ENCODE data around the gene MYMX. TPM values are rescaled to one million over a fixed set of nuclear protein-coding genes. Genes with fewer than 3 reads are reported as not detected.

MYMX gene
- total and polyA plus RNA-seq, 2 of the 4 experiments (the other 2 are of a cell fraction): not detected

DNA sequence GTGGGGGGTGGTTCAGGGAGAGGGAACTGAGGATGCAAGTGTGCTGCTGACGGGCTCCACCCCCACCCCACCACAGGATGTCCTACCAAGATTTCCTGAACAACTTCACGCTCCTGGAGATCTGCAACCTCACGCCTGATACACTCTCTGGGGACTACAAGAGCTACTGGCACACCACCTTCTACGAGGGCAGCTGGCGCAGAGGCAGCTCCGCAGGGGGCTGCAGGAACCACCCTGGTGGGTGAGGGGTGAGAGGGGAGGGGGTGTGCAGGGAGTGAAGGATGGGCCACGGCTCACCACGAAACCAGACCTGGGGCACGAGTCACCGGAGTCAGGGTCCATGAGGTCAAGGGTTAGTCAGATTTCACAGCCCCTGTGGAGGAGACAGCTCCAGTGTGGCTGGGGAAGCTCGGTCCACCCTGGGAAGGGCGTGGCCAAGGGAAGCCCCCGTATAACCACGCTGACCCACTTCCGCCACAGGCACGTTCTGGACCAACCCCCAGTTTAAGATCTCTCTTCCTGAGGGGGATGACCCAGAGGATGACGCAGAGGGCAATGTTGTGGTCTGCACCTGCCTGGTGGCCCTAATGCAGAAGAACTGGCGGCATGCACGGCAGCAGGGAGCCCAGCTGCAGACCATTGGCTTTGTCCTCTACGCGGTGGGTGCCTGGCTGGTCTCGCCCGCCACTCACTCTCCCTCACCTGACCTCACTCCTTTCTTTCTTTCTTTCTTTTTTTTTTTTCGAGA is 39.8 kb upstream of the MYMX start (continued):
- no peak for TF ChIP-seq RFX5 (IDR thresholded peaks at IDR 0.05; ENCODE audit: low read depth, low read length)

DNA sequence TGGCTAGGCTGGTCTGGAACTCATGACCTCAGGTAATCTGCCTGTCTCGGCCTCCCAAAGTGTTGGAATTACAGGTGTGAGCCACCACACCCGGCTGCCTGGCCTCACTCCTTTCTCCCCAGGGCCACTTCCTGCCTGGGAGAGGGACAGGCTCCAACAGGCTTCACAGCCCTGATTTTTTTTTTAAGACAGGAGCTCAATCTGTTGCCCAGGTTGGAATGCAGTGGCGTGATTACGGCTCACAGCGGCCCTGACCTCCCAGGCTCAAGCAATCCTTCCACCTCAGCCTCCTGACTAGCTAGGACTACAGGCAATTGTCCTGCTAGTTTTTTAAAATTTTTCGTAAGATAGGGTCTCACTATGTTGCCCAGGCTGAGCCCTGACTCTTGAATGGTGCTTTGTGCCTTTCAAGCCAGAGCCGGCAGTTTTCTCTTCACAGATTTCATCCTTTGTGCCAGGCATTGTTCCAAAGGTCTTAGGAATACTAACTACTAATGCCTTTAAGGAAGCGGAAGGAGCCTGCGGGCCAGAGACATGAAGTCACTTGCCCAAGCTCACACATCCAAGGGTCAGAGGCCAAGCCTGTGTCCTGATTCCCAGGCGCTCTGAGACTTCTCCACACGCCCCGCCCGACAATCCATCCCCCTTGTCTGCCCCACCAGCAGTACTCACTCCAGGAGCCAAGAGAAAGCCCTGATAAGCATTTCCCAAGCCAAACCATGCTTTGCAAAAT is 38.9 kb upstream of the MYMX start:
- Histone ChIP-seq H2AK9ac (replicated peaks; ENCODE audit: low read depth, low read length, poor library complexity) (no peak overlapping the region), H4K91ac (ENCODE audit: insufficient read depth, low read depth, low read length) (no peak overlapping the region), H2BK20ac (ENCODE audit: low read depth, low read length) (no peak overlapping the region), H3K36me3 (ENCODE audit: control insufficient read depth, insufficient read depth, low read length) (no peaks in the 10 kb centered on the region), H4K20me1 (ENCODE audit: insufficient read depth, low read length) (no peaks in the 10 kb centered on the region; the same call in 1 of the 2 replicates), H3K4me1 (ENCODE audit: control insufficient read depth, insufficient read depth, low read length) (0 out of 2 replicates have a peak, but pooled peaks cover under 1% of the 10 kb centered on the region), H4K8ac (ENCODE audit: low read depth in 2 of 2, low read length in 2 of 2) (0 out of 4 replicates have a peak overlapping the region, but pooled peaks of 1 of the 2 experiments have one; percentile 33), H2BK120ac (ENCODE audit: low read depth, low read length) (no peak overlapping the region), H3K27me3 (ENCODE audit: control insufficient read depth, insufficient read depth, low read length) (peaks cover 2% of the 10 kb centered on the region; the same call in 1 of the 2 replicates), H2AFZ (replicated peaks; ENCODE audit: low read length, poor library complexity) (no peak overlapping the region), H3K9me1 (ENCODE audit: insufficient read depth, low read length) (peaks cover 9% of the 10 kb centered on the region; the same call in 1 of the 2 replicates), H2BK15ac (ENCODE audit: low read depth, low read length) (no peak overlapping the region), H2AK5ac (ENCODE audit: low read depth, low read length) (0 out of 2 replicates have a peak overlapping the region, but pooled peaks have one; percentile 48), H3K4me3 (ENCODE audit: insufficient read depth, low read depth, low read length) (no peak overlapping the region), H4K5ac (ENCODE audit: low read depth, low read length) (no peak overlapping the region), H3K27ac (ENCODE audit: insufficient read depth, low read length) (no peak overlapping the region), H3K4me2 (ENCODE audit: low read depth, low read length) (no peak overlapping the region), H3K14ac (replicated peaks; ENCODE audit: low read depth, low read length) (no peak overlapping the region), H3K9me3 (ENCODE audit: control insufficient read depth, insufficient read depth, low read length) (no peaks in the 10 kb centered on the region), H3K4ac (ENCODE audit: low read depth, low read length) (no peak overlapping the region; the same call in 1 of the 2 replicates), H3K23ac (ENCODE audit: low read depth, low read length) (no peak overlapping the region), H3K18ac (ENCODE audit: low read depth, low read length) (no peak overlapping the region), H3K56ac (ENCODE audit: extremely low read depth, insufficient read depth, low read length) (no peak overlapping the region), H3K9ac (ENCODE audit: low read depth, low read length) (no peak overlapping the region), H2BK5ac (ENCODE audit: low read depth, low read length, poor library complexity, severe bottlenecking) (no peak overlapping the region), H3K79me1 (ENCODE audit: low read depth in 1 of 2, low read length in 2 of 2) (no peaks in the 10 kb centered on the region)
- intact Hi-C loops (cut with micrococcal nuclease) (loop anchor here (1.0 kb wide), 1 partner anchor 59 kb away; no protein-coding TSS in a partner anchor), dilution Hi-C loops (cut with HindIII; ENCODE audit: low sequenced_read_pairs, unreplicated experiment) (no loop called here), in situ Hi-C loops (cut with MboI; ENCODE audit: low sequenced_read_pairs) (no loop called here)
- TF ChIP-seq RCOR1 (IDR thresholded peaks at IDR 0.05; ENCODE audit: insufficient replicate concordance, low read length) (no peak), MAZ (IDR thresholded peaks at IDR 0.05; ENCODE audit: borderline replicate concordance, low read depth, low read length) (no peak), MXI1 (IDR thresholded peaks at IDR 0.05; ENCODE audit: borderline replicate concordance, low read depth, low read length) (no peak)
- ChIA-PET POLR2A (ENCODE audit: unreplicated experiment) (no interaction called here), CTCF (no interaction called here)
- ATAC-seq (ENCODE audit: low read depth) (peak; percentile 81), DNase-seq (peak; percentile 56)
- 84% methylated on average over 5 of the region's 13 CpGs; no CpG with 5 or more reads in 1 of the 2 experiments for WGBS, 2 experiments (ENCODE audit: extremely low coverage in 2 of 2, insufficient read length in 1 of 2)
- BruUV-seq (replicated peaks): no TSS peak

Data from IMR-90 (cell line).